Stimulated activated CD8-positive, alpha-beta memory T cell treated with anti-CD3 and anti-CD28 coated beads, Interleukin-4, amount 100 ng/mL, for 24 hours (primary cell): ENCODE results near the gene SLC49A3.
"Not testable (repeated sequence)": the region's sequence is repeated elsewhere in the genome, so short reads cannot be mapped to it uniquely, and the experiment has no call there.

Source experiments
- DNase-seq: peaks from one replicate; pipeline ENCODE4 v3.0.0-alpha.2; 2020; ENCODE audit warnings: low read depth

Gene SLC49A3

GRCh38 chr4:721261-722168 is 32.6 kb upstream of the SLC49A3 start:
- DNase-seq, result no peak

GRCh38 chr4:720111-720860 is 31.3 kb upstream of the SLC49A3 start:
- DNase-seq, result no peak

GRCh38 chr4:718460-718859 is 29.5 kb upstream of the SLC49A3 start:
- no peak for DNase-seq

GRCh38 chr4:717601-718320 is 28.8 kb upstream of the SLC49A3 start:
- no peak for DNase-seq

GRCh38 chr4:714087-714486 is 25.1 kb upstream of the SLC49A3 start:
- no peak for DNase-seq

- no peak for DNase-seq
Measured at GRCh38 chr4:712916-713632, 24.1 kb upstream of the SLC49A3 start.

- DNase-seq, result no peak
Measured at GRCh38 chr4:712093-712492, 23.1 kb upstream of the SLC49A3 start.

- no peak for DNase-seq
Measured at GRCh38 chr4:710916-711315, 22.0 kb upstream of the SLC49A3 start.

- DNase-seq, result no peak
Measured at GRCh38 chr4:710116-710515, 21.2 kb upstream of the SLC49A3 start.

- no peak for DNase-seq
Measured at GRCh38 chr4:709348-709747, 20.4 kb upstream of the SLC49A3 start.

GRCh38 chr4:708631-708933 is 19.6 kb upstream of the SLC49A3 start:
- DNase-seq, result no peak

- no peak for DNase-seq
Measured at GRCh38 chr4:707929-708630, 19.1 kb upstream of the SLC49A3 start.

- DNase-seq, result no peak
Measured at GRCh38 chr4:706834-707598, 18.1 kb upstream of the SLC49A3 start.

GRCh38 chr4:706083-706633 is 17.2 kb upstream of the SLC49A3 start:
- DNase-seq, result not testable (repeated sequence)

GRCh38 chr4:705278-706082 is 16.5 kb upstream of the SLC49A3 start, which contains the start of gene PCGF3:
Gene PCGF3 (plus strand): TSS chr4:705832. CDS start chr4:733681, 27,849 bp downstream.
- DNase-seq, result peak; percentile 95

GRCh38 chr4:704971-705277 is 16.0 kb upstream of the SLC49A3 start:
- DNase-seq, result no peak

GRCh38 chr4:704198-704891 is 15.4 kb upstream of the SLC49A3 start:
- DNase-seq, result no peak

- no peak for DNase-seq
Measured at GRCh38 chr4:703336-704197, 14.6 kb upstream of the SLC49A3 start.
